ENCODE measurements around the gene NR2C2.

NR2C2 gene

GRCh38 chr3:14921034-14921616, 26.3 kb upstream of the NR2C2 start:
- no peak overlapping the region for H3K27ac ChIP-seq (ENCODE audit: low read depth, low read length)
- peaks cover 0 to 9% (median 6%) of the 10 kb centered on the region in 5 donors for H3K4me1 ChIP-seq (ENCODE audit: control insufficient read depth in 5 of 5, insufficient read depth in 5 of 5, low read length in 5 of 5)
- H3K36me3 ChIP-seq (ENCODE audit: control insufficient read depth in 5 of 5, insufficient read depth in 5 of 5, low read length in 5 of 5) = peaks cover 0 to 70% (median 65%) of the 10 kb centered on the region in 5 donors
- H3K4me3 ChIP-seq (ENCODE audit: low read depth in 1 of 5, low read length in 5 of 5) = no peak overlapping the region
- no peak overlapping the region for H3K9ac ChIP-seq (ENCODE audit: low read length in 5 of 5)
- no peaks in the 10 kb centered on the region for H3K9me3 ChIP-seq (ENCODE audit: control insufficient read depth in 5 of 5, low read length in 5 of 5)
- H3K27me3 ChIP-seq (ENCODE audit: control insufficient read depth in 5 of 5, insufficient read depth in 4 of 5, low read length in 5 of 5) = no peaks in the 10 kb centered on the region

GRCh38 chr3:14921811-14922705, 25.3 kb upstream of the NR2C2 start:
- H3K4me1 ChIP-seq (ENCODE audit: control insufficient read depth in 5 of 5, insufficient read depth in 5 of 5, low read length in 5 of 5) = peaks cover 0 to 9% (median 6%) of the 10 kb centered on the region in 5 donors
- H3K36me3 ChIP-seq (ENCODE audit: control insufficient read depth in 5 of 5, insufficient read depth in 5 of 5, low read length in 5 of 5) = peaks cover 0 to 72% (median 67%) of the 10 kb centered on the region in 5 donors
- no peak overlapping the region for H3K27ac ChIP-seq (ENCODE audit: low read depth, low read length)
- H3K9ac ChIP-seq (ENCODE audit: low read length in 5 of 5) = no peak overlapping the region
- H3K9me3 ChIP-seq (ENCODE audit: control insufficient read depth in 5 of 5, low read length in 5 of 5) = no peaks in the 10 kb centered on the region
- no peaks in the 10 kb centered on the region for H3K27me3 ChIP-seq (ENCODE audit: control insufficient read depth in 5 of 5, insufficient read depth in 4 of 5, low read length in 5 of 5)
- no peak overlapping the region for H3K4me3 ChIP-seq (ENCODE audit: low read depth in 1 of 5, low read length in 5 of 5)

- peaks cover 0 to 9% (median 6%) of the 10 kb centered on the region in 5 donors for H3K4me1 ChIP-seq (ENCODE audit: control insufficient read depth in 5 of 5, insufficient read depth in 5 of 5, low read length in 5 of 5)
- H3K27me3 ChIP-seq (ENCODE audit: control insufficient read depth in 5 of 5, insufficient read depth in 4 of 5, low read length in 5 of 5) = no peaks in the 10 kb centered on the region
- no peak overlapping the region for H3K27ac ChIP-seq (ENCODE audit: low read depth, low read length)
- peaks cover 0 to 68% (median 61%) of the 10 kb centered on the region in 5 donors for H3K36me3 ChIP-seq (ENCODE audit: control insufficient read depth in 5 of 5, insufficient read depth in 5 of 5, low read length in 5 of 5)
- H3K4me3 ChIP-seq (ENCODE audit: low read depth in 1 of 5, low read length in 5 of 5) = no peak overlapping the region
- H3K9me3 ChIP-seq (ENCODE audit: control insufficient read depth in 5 of 5, low read length in 5 of 5) = no peaks in the 10 kb centered on the region
- H3K9ac ChIP-seq (ENCODE audit: low read length in 5 of 5) = no peak overlapping the region
Measured at GRCh38 chr3:14922863-14923262, 24.5 kb upstream of the NR2C2 start.

- Histone ChIP-seq H3K27ac (ENCODE audit: low read depth, low read length) (no peak overlapping the region), H3K9ac (ENCODE audit: low read length in 5 of 5) (no peak overlapping the region), H3K9me3 (ENCODE audit: control insufficient read depth in 5 of 5, low read length in 5 of 5) (no peaks in the 10 kb centered on the region), H3K36me3 (ENCODE audit: control insufficient read depth in 5 of 5, insufficient read depth in 5 of 5, low read length in 5 of 5) (peaks cover 0 to 63% (median 54%) of the 10 kb centered on the region in 5 donors), H3K27me3 (ENCODE audit: control insufficient read depth in 5 of 5, insufficient read depth in 4 of 5, low read length in 5 of 5) (no peaks in the 10 kb centered on the region), H3K4me1 (ENCODE audit: control insufficient read depth in 5 of 5, insufficient read depth in 5 of 5, low read length in 5 of 5) (peaks cover 0 to 9% (median 6%) of the 10 kb centered on the region in 5 donors), H3K4me3 (ENCODE audit: low read depth in 1 of 5, low read length in 5 of 5) (no peak overlapping the region)
Measured at GRCh38 chr3:14923476-14923875, 23.9 kb upstream of the NR2C2 start.

GRCh38 chr3:14925729-14926591, 21.4 kb upstream of the NR2C2 start:
- no peak overlapping the region for H3K27ac ChIP-seq (ENCODE audit: low read depth, low read length)
- no peaks in the 10 kb centered on the region for H3K9me3 ChIP-seq (ENCODE audit: control insufficient read depth in 5 of 5, low read length in 5 of 5)
- peaks cover 0 to 61% (median 49%) of the 10 kb centered on the region in 5 donors for H3K36me3 ChIP-seq (ENCODE audit: control insufficient read depth in 5 of 5, insufficient read depth in 5 of 5, low read length in 5 of 5)
- H3K4me1 ChIP-seq (ENCODE audit: control insufficient read depth in 5 of 5, insufficient read depth in 5 of 5, low read length in 5 of 5) = peaks cover 0 to 7% (median 4%) of the 10 kb centered on the region in 5 donors
- no peak overlapping the region for H3K4me3 ChIP-seq (ENCODE audit: low read depth in 1 of 5, low read length in 5 of 5)
- H3K9ac ChIP-seq (ENCODE audit: low read length in 5 of 5) = no peak overlapping the region
- no peaks in the 10 kb centered on the region for H3K27me3 ChIP-seq (ENCODE audit: control insufficient read depth in 5 of 5, insufficient read depth in 4 of 5, low read length in 5 of 5)

GRCh38 chr3:14926592-14926991, 20.8 kb upstream of the NR2C2 start:
- no peak overlapping the region for H3K27ac ChIP-seq (ENCODE audit: low read depth, low read length)
- H3K27me3 ChIP-seq (ENCODE audit: control insufficient read depth in 5 of 5, insufficient read depth in 4 of 5, low read length in 5 of 5) = no peaks in the 10 kb centered on the region
- peaks cover 0 to 60% (median 46%) of the 10 kb centered on the region in 5 donors for H3K36me3 ChIP-seq (ENCODE audit: control insufficient read depth in 5 of 5, insufficient read depth in 5 of 5, low read length in 5 of 5)
- H3K9me3 ChIP-seq (ENCODE audit: control insufficient read depth in 5 of 5, low read length in 5 of 5) = no peaks in the 10 kb centered on the region
- H3K9ac ChIP-seq (ENCODE audit: low read length in 5 of 5) = no peak overlapping the region
- H3K4me3 ChIP-seq (ENCODE audit: low read depth in 1 of 5, low read length in 5 of 5) = no peak overlapping the region
- peaks cover 0 to under 1% (median 0%) of the 10 kb centered on the region in 5 donors for H3K4me1 ChIP-seq (ENCODE audit: control insufficient read depth in 5 of 5, insufficient read depth in 5 of 5, low read length in 5 of 5)

GRCh38 chr3:14927308-14927707, 20.1 kb upstream of the NR2C2 start:
- peaks cover 0 to 54% (median 44%) of the 10 kb centered on the region in 5 donors for H3K36me3 ChIP-seq (ENCODE audit: control insufficient read depth in 5 of 5, insufficient read depth in 5 of 5, low read length in 5 of 5)
- no peak overlapping the region for H3K4me3 ChIP-seq (ENCODE audit: low read depth in 1 of 5, low read length in 5 of 5)
- no peak overlapping the region for H3K9ac ChIP-seq (ENCODE audit: low read length in 5 of 5)
- H3K4me1 ChIP-seq (ENCODE audit: control insufficient read depth in 5 of 5, insufficient read depth in 5 of 5, low read length in 5 of 5) = no peaks in the 10 kb centered on the region
- H3K9me3 ChIP-seq (ENCODE audit: control insufficient read depth in 5 of 5, low read length in 5 of 5) = no peaks in the 10 kb centered on the region
- no peak overlapping the region for H3K27ac ChIP-seq (ENCODE audit: low read depth, low read length)
- H3K27me3 ChIP-seq (ENCODE audit: control insufficient read depth in 5 of 5, insufficient read depth in 4 of 5, low read length in 5 of 5) = no peaks in the 10 kb centered on the region

GRCh38 chr3:14929310-14930074, 17.9 kb upstream of the NR2C2 start:
- H3K4me3 ChIP-seq (ENCODE audit: low read depth in 1 of 5, low read length in 5 of 5) = no peak overlapping the region
- no peaks in the 10 kb centered on the region for H3K4me1 ChIP-seq (ENCODE audit: control insufficient read depth in 5 of 5, insufficient read depth in 5 of 5, low read length in 5 of 5)
- peaks cover 4 to 50% (median 40%) of the 10 kb centered on the region in 5 donors for H3K36me3 ChIP-seq (ENCODE audit: control insufficient read depth in 5 of 5, insufficient read depth in 5 of 5, low read length in 5 of 5)
- H3K27ac ChIP-seq (ENCODE audit: low read depth, low read length) = no peak overlapping the region
- H3K27me3 ChIP-seq (ENCODE audit: control insufficient read depth in 5 of 5, insufficient read depth in 4 of 5, low read length in 5 of 5) = no peaks in the 10 kb centered on the region
- H3K9me3 ChIP-seq (ENCODE audit: control insufficient read depth in 5 of 5, low read length in 5 of 5) = no peaks in the 10 kb centered on the region
- H3K9ac ChIP-seq (ENCODE audit: low read length in 5 of 5) = no peak overlapping the region

- H3K36me3 ChIP-seq (ENCODE audit: control insufficient read depth in 5 of 5, insufficient read depth in 5 of 5, low read length in 5 of 5) = peaks cover 4 to 49% (median 31%) of the 10 kb centered on the region in 5 donors
- H3K27ac ChIP-seq (ENCODE audit: low read depth, low read length) = no peak overlapping the region
- no peak overlapping the region for H3K9ac ChIP-seq (ENCODE audit: low read length in 5 of 5)
- H3K4me3 ChIP-seq (ENCODE audit: low read depth in 1 of 5, low read length in 5 of 5) = no peak overlapping the region
- no peaks in the 10 kb centered on the region for H3K9me3 ChIP-seq (ENCODE audit: control insufficient read depth in 5 of 5, low read length in 5 of 5)
- no peaks in the 10 kb centered on the region for H3K4me1 ChIP-seq (ENCODE audit: control insufficient read depth in 5 of 5, insufficient read depth in 5 of 5, low read length in 5 of 5)
- H3K27me3 ChIP-seq (ENCODE audit: control insufficient read depth in 5 of 5, insufficient read depth in 4 of 5, low read length in 5 of 5) = no peaks in the 10 kb centered on the region
Measured at GRCh38 chr3:14933820-14934425, 13.5 kb upstream of the NR2C2 start.
